ENCODE data around the gene DDX10. TPM values are rescaled to one million over a fixed set of nuclear protein-coding genes. Genes with fewer than 3 reads are reported as not detected.

DDX10 gene
- total RNA-seq, 1 donor from 2014 or later, result 32.2 TPM

- Histone ChIP-seq H3K4me3 (ENCODE audit: insufficient read depth, low read depth, low read length) (no peak overlapping the region), H2AFZ (ENCODE audit: low read depth, low read length) (no peak overlapping the region), H3K4me1 (ENCODE audit: insufficient read depth, low read length) (peaks cover 8% of the 10 kb centered on the region), H3K79me2 (ENCODE audit: insufficient read depth, low read length) (no peaks in the 10 kb centered on the region), H3K9me3 (ENCODE audit: insufficient read depth, low read depth, low read length) (no peaks in the 10 kb centered on the region), H3K27me3 (ENCODE audit: insufficient read depth, low read length) (no peaks in the 10 kb centered on the region), H3K27ac (ENCODE audit: low read depth, low read length) (no peak overlapping the region), H3K9ac (ENCODE audit: low read length) (no peak overlapping the region), H3K36me3 (ENCODE audit: insufficient read depth, low read length) (peaks cover 10% of the 10 kb centered on the region), H4K20me1 (ENCODE audit: insufficient read depth, low read length) (no peaks in the 10 kb centered on the region), H3K4me2 (ENCODE audit: low read length) (no peak overlapping the region)
- Mint-ChIP-seq H3K4me1 (ENCODE audit: low read depth, unreplicated experiment) (peaks cover 17% of the 10 kb centered on the region), H3K9me3 (ENCODE audit: unreplicated experiment) (no peaks in the 10 kb centered on the region), H3K27me3 (ENCODE audit: low read depth, unreplicated experiment) (no peaks in the 10 kb centered on the region), H3K27ac (ENCODE audit: unreplicated experiment) (no peak overlapping the region), H3K4me3 (ENCODE audit: unreplicated experiment) (no peak overlapping the region), H3K36me3 (ENCODE audit: low read depth, unreplicated experiment) (peaks cover 7% of the 10 kb centered on the region)
- no peak for FAIRE-seq
- no peak for TF ChIP-seq CTCF (IDR thresholded peaks at IDR 0.05; ENCODE audit: insufficient read depth, low read depth, low read length)
- no peak for TF ChIP-seq EZH2 (IDR thresholded peaks at IDR 0.05; ENCODE audit: insufficient read depth, low read length)
- peak; percentile 39 for DNase-seq (ENCODE audit: low read depth)
Measured at GRCh38 chr11:108698844-108699642, 34.2 kb downstream of the DDX10 start.

- no peaks in the 10 kb centered on the region for H3K4me1 ChIP-seq (ENCODE audit: insufficient read depth, low read length)
- H3K27ac ChIP-seq (ENCODE audit: low read depth, low read length), result no peak overlapping the region
- no peak overlapping the region for H3K4me3 ChIP-seq (ENCODE audit: insufficient read depth, low read depth, low read length)
- peaks cover 7% of the 10 kb centered on the region for H3K9me3 Mint-ChIP-seq (ENCODE audit: unreplicated experiment)
- H3K4me2 ChIP-seq (ENCODE audit: low read length), result no peak overlapping the region
- H3K4me3 Mint-ChIP-seq (ENCODE audit: unreplicated experiment), result no peak overlapping the region
- FAIRE-seq (no peak), DNase-seq (ENCODE audit: low read depth) (no peak)
- peaks cover 8% of the 10 kb centered on the region for H3K4me1 Mint-ChIP-seq (ENCODE audit: low read depth, unreplicated experiment)
- H3K36me3 Mint-ChIP-seq (ENCODE audit: low read depth, unreplicated experiment), result peaks cover 23% of the 10 kb centered on the region
- no peak overlapping the region for H3K9ac ChIP-seq (ENCODE audit: low read length)
- H3K27ac Mint-ChIP-seq (ENCODE audit: unreplicated experiment), result no peak overlapping the region
- H3K36me3 ChIP-seq (ENCODE audit: insufficient read depth, low read length), result peaks cover 22% of the 10 kb centered on the region
- TF ChIP-seq EZH2 (IDR thresholded peaks at IDR 0.05; ENCODE audit: insufficient read depth, low read length) (no peak), CTCF (IDR thresholded peaks at IDR 0.05; ENCODE audit: insufficient read depth, low read depth, low read length) (no peak)
- peaks cover 4% of the 10 kb centered on the region for H3K9me3 ChIP-seq (ENCODE audit: insufficient read depth, low read depth, low read length)
- H4K20me1 ChIP-seq (ENCODE audit: insufficient read depth, low read length), result no peaks in the 10 kb centered on the region
- H2AFZ ChIP-seq (ENCODE audit: low read depth, low read length), result no peak overlapping the region
- no peaks in the 10 kb centered on the region for H3K27me3 Mint-ChIP-seq (ENCODE audit: low read depth, unreplicated experiment)
- H3K27me3 ChIP-seq (ENCODE audit: insufficient read depth, low read length), result no peaks in the 10 kb centered on the region
- no peaks in the 10 kb centered on the region for H3K79me2 ChIP-seq (ENCODE audit: insufficient read depth, low read length)
Measured at GRCh38 chr11:108703916-108704315, 39.0 kb downstream of the DDX10 start.

DNA sequence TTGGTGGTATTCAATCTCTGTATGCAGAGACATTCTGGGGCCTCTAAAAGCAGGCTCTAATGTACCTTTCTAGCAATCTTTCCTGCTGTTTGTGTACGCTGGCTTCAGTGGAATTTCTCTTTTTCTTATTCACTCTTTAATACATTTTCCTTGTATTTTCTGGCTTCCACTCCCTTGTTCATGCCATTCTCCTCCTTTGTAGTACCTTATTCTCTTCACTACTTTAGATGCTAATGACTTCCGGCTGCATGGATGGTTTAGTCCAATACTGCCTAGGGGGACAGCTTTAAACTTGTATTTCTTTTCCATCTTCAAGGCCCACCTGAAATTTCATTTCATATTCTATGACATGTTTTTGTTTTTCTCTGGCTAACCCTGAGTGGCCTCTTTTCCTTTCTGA is 40.2 kb downstream of the DDX10 start:
- no peak overlapping the region for H3K27ac Mint-ChIP-seq (ENCODE audit: unreplicated experiment)
- DNase-seq (ENCODE audit: low read depth) (no peak), FAIRE-seq (peak; percentile 17)
- H4K20me1 ChIP-seq (ENCODE audit: insufficient read depth, low read length), result no peaks in the 10 kb centered on the region
- H3K36me3 ChIP-seq (ENCODE audit: insufficient read depth, low read length), result peaks cover 26% of the 10 kb centered on the region
- no peaks in the 10 kb centered on the region for H3K79me2 ChIP-seq (ENCODE audit: insufficient read depth, low read length)
- H3K27me3 ChIP-seq (ENCODE audit: insufficient read depth, low read length), result no peaks in the 10 kb centered on the region
- no peak overlapping the region for H3K4me3 ChIP-seq (ENCODE audit: insufficient read depth, low read depth, low read length)
- H3K9ac ChIP-seq (ENCODE audit: low read length), result no peak overlapping the region
- peaks cover 3% of the 10 kb centered on the region for H3K4me1 Mint-ChIP-seq (ENCODE audit: low read depth, unreplicated experiment)
- H3K9me3 ChIP-seq (ENCODE audit: insufficient read depth, low read depth, low read length), result peaks cover 4% of the 10 kb centered on the region
- no peak overlapping the region for H3K4me3 Mint-ChIP-seq (ENCODE audit: unreplicated experiment)
- no peak overlapping the region for H3K4me2 ChIP-seq (ENCODE audit: low read length)
- H3K27me3 Mint-ChIP-seq (ENCODE audit: low read depth, unreplicated experiment), result no peaks in the 10 kb centered on the region
- peaks cover 27% of the 10 kb centered on the region for H3K36me3 Mint-ChIP-seq (ENCODE audit: low read depth, unreplicated experiment)
- no peak for TF ChIP-seq EZH2 (IDR thresholded peaks at IDR 0.05; ENCODE audit: insufficient read depth, low read length)
- no peak for TF ChIP-seq CTCF (IDR thresholded peaks at IDR 0.05; ENCODE audit: insufficient read depth, low read depth, low read length)
- H3K9me3 Mint-ChIP-seq (ENCODE audit: unreplicated experiment), result peaks cover 13% of the 10 kb centered on the region
- no peak overlapping the region for H3K27ac ChIP-seq (ENCODE audit: low read depth, low read length)
- no peaks in the 10 kb centered on the region for H3K4me1 ChIP-seq (ENCODE audit: insufficient read depth, low read length)
- no peak overlapping the region for H2AFZ ChIP-seq (ENCODE audit: low read depth, low read length)
